Measurements from ENCODE around the gene TMC3.
"Not testable (repeated sequence)": the region's sequence is repeated elsewhere in the genome, so short reads cannot be mapped to it uniquely, and the experiment has no call there.

The TMC3 gene

DNA sequence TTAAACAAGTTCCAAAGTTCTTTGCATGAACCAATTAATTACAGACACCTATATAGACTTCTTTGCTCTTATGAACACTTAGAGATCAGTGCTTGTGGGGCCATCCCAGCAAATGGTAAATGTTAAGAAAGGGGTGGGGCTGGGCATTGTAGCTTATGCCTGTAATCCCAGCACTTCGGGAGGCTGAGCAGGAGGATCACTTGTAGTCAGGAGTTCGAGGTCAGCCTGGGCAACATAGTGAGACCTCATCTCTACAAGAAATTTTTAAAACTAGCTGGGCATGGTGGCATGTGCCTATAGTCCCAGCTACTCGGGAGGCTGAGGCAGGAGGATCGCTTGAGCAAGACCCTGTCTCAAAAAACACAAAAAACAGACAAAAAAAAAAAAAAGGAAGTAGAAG, 30.6 kb downstream of the TMC3 start:
- H3K27ac Mint-ChIP-seq, result no peak overlapping the region
- H3K4me1 Mint-ChIP-seq (ENCODE audit: low read depth), result no peaks in the 10 kb centered on the region
- H3K4me3 Mint-ChIP-seq, result no peak overlapping the region
- no peaks in the 10 kb centered on the region for H3K9me3 Mint-ChIP-seq
- no peaks in the 10 kb centered on the region for H3K27me3 Mint-ChIP-seq
- H3K36me3 Mint-ChIP-seq (ENCODE audit: low read depth), result peaks cover 3% of the 10 kb centered on the region

DNA sequence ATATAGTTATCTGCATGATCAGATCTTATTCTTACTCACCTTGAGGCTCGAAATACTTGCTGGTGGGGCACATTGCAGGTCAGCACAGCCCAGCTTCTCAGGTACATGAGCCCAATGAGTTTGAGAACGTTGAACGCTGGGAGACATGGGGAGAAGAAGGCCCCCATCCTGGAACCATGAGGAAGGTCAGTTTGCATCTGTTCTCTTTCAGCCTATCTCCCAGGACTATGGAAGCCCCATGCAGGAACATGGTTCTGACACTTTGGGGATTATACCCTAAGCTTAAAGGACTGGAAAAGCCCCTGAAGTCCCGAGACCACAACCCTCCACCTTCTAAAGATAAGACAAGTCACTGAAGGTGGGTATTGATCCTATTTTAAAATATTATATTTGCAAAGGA, 32.7 kb downstream of the TMC3 start:
- no peaks in the 10 kb centered on the region for H3K9me3 Mint-ChIP-seq
- H3K4me3 Mint-ChIP-seq, result no peak overlapping the region
- peaks cover 3% of the 10 kb centered on the region for H3K36me3 Mint-ChIP-seq (ENCODE audit: low read depth)
- H3K27ac Mint-ChIP-seq, result no peak overlapping the region
- no peaks in the 10 kb centered on the region for H3K27me3 Mint-ChIP-seq
- H3K4me1 Mint-ChIP-seq (ENCODE audit: low read depth), result no peaks in the 10 kb centered on the region

DNA sequence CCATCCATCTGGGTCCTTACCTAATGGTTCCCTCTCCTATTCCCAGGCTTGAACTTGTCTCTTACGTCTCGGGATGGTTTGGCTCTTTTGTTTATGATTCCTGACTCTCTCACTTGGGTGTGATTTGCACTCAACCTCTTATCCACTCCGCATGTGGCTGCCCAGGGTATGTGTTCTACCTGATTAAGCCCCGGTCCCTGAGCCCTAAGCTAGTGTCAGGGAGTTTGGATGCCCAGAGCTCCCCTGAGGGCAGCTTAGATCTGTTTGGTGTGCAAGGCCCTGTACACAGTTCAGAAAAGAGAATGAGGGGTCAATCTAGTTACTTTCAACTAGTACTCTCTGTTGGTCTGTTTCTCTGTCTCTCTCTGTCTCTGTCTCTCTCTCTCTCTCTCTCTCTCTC, 34.2 kb downstream of the TMC3 start:
- no peaks in the 10 kb centered on the region for H3K9me3 Mint-ChIP-seq

DNA sequence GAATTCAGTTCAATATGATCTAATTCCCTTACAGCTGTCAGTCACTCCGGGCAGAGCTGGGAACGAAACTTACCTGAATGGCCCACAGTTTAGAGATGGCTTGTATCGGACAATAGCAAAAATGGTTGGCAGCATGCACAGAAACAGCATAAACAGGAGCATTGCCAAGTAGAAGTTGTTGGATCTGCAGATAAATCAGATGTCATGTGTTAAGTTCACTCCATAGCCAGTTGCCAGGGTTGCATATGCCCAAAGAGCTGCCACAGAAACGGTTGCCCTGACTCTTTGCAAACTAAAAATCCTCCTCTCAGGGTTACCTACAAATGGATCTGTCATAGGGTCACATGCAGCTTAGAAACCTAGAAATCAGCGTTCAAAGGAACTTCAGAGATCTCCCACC, 34.7 kb downstream of the TMC3 start:
- Mint-ChIP-seq H3K4me3 (no peak overlapping the region), H3K4me1 (ENCODE audit: low read depth) (no peaks in the 10 kb centered on the region), H3K27me3 (no peaks in the 10 kb centered on the region), H3K36me3 (ENCODE audit: low read depth) (peaks cover 3% of the 10 kb centered on the region), H3K9me3 (no peaks in the 10 kb centered on the region), H3K27ac (no peak overlapping the region)

More for the DNA sequence above, 34.2 kb downstream of the TMC3 start:
- Mint-ChIP-seq H3K4me1 (ENCODE audit: low read depth) (no peaks in the 10 kb centered on the region), H3K4me3 (no peak overlapping the region), H3K36me3 (ENCODE audit: low read depth) (peaks cover 3% of the 10 kb centered on the region), H3K27me3 (no peaks in the 10 kb centered on the region), H3K27ac (no peak overlapping the region)

DNA sequence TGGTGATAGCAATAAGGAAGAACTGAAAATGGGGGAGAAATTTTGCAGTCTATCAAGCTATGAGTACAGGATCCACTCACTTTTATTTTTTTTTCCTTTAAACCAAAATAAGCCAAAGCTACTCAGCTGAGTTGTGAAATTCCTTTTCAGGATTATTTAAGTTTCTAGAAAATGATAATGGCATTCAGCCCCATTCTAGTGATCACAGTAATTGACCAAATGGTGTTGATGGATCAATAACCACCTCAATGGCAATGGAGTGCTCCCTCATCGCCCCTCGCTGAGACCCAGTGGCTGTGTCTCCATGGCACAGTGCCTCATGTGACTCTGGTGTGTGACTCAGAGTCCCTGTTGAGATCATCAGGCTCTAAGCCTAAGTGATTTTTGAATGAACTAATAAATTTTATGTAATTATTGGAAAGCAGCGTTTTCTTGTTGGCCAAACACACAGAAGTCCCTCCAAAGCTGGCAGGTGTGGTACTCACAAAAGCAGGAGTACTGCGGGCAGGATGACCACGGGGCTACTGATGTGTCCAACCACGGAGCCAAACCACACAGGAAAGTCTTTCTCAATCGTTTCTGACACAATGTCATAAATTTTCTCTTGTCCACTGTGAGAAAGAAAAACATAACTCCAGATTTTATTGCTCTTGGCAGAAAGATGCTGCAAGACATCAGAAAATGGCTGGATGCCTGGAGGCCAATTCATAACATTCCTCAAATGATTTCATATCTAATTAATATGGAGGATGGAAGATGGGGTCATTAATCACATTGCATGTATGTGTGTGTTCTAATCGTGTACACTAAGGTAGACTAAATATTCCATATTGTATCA, 35.6 kb downstream of the TMC3 start:
- Mint-ChIP-seq H3K27me3 (no peaks in the 10 kb centered on the region), H3K27ac (no peak overlapping the region), H3K36me3 (ENCODE audit: low read depth) (no peaks in the 10 kb centered on the region), H3K9me3 (no peaks in the 10 kb centered on the region), H3K4me3 (no peak overlapping the region), H3K4me1 (ENCODE audit: low read depth) (no peaks in the 10 kb centered on the region)

DNA sequence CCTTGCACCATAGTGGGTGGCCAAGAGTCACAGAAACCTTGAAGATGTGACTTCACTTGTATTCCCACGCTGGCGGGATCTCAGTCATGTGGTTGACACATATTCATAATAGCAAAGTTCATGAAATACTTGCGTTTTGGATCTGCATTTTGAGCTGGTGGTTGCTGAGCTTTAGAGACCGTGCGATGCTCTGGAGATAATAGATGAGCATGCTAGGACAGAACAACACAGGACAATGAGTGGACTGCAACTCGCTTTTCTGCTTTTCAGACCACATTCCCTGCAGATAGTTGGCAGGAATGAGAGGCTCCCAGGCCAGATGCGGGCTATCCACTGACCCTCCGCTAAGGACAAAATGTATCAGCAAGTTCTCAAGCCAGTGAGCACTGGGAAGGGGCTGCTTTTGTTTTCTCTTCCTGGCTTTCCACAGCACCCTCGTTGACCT, 36.3 kb downstream of the TMC3 start:
- Mint-ChIP-seq H3K4me1 (ENCODE audit: low read depth) (no peaks in the 10 kb centered on the region), H3K27ac (no peak overlapping the region), H3K27me3 (no peaks in the 10 kb centered on the region), H3K36me3 (ENCODE audit: low read depth) (no peaks in the 10 kb centered on the region), H3K4me3 (no peak overlapping the region), H3K9me3 (no peaks in the 10 kb centered on the region)

DNA sequence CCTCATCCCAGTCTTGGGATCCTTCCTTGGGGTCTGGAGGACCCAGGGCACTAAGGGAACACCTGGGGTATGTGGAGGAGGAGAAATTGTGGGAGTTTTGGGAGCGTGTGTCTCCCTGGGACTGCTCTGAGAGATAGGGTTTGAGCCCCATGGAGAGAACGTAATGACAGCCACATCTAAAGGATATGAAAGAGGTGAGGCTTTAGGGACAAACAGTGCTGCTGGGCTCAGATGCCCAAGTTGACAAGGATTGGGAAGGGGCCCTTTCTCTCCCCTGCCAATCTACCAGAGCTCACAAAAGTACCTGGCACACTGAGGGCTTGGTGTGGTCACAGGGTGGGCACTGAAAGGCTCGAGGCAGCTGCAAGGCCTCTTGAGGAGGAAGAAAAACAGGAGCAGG, 36.8 kb downstream of the TMC3 start:
- H3K36me3 Mint-ChIP-seq (ENCODE audit: low read depth), result no peaks in the 10 kb centered on the region
- no peak overlapping the region for H3K4me3 Mint-ChIP-seq

DNA sequence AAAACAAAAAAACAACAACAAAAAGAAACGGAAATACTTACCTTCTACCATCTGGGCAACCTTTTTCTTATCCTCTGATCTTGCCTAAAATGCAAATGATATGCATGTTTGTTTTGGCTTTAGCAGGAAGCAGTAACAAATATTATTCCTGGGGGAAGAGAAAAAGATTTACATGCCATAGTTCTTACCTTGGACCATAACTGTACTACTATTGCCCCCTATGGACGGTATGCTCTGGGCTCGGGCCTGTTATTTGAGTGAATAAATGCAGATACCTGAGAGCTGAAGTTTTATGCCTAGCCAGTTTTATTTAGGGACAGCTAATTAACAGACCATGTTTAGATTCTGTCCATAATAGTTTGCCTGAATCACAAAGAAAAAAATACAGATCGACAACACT, 37.4 kb downstream of the TMC3 start:
- Mint-ChIP-seq H3K27ac (no peak overlapping the region), H3K9me3 (no peaks in the 10 kb centered on the region), H3K4me1 (ENCODE audit: low read depth) (peaks cover 1% of the 10 kb centered on the region), H3K27me3 (no peaks in the 10 kb centered on the region), H3K4me3 (no peak overlapping the region), H3K36me3 (ENCODE audit: low read depth) (no peaks in the 10 kb centered on the region)

More for the DNA sequence above, 36.8 kb downstream of the TMC3 start:
- Mint-ChIP-seq H3K27me3 (no peaks in the 10 kb centered on the region), H3K27ac (no peak overlapping the region), H3K4me1 (ENCODE audit: low read depth) (no peaks in the 10 kb centered on the region), H3K9me3 (no peaks in the 10 kb centered on the region)

DNA sequence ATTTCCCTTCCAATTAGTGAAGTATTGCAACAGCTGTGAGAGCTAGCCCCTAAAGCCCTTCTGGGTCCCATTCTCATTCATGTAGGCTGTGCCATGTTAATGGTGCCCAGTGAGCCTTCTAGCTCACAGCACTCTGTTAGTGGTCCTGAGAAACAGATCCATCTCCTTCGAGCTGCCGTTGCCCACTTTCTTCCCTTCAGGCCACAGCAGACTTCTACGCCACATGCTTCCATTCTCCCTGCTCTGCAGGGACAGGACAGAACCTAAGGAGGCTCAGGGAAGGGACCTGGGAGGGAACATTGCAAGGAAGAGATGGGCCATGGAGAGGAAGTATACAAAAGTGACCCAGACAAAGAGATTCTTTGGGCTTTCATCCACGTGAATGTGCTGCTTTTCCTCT, 38.4 kb downstream of the TMC3 start:
- Mint-ChIP-seq H3K27me3 (no peaks in the 10 kb centered on the region), H3K9me3 (no peaks in the 10 kb centered on the region), H3K4me3 (no peak overlapping the region), H3K4me1 (ENCODE audit: low read depth) (peaks cover 9% of the 10 kb centered on the region), H3K36me3 (ENCODE audit: low read depth) (no peaks in the 10 kb centered on the region), H3K27ac (no peak overlapping the region)

DNA sequence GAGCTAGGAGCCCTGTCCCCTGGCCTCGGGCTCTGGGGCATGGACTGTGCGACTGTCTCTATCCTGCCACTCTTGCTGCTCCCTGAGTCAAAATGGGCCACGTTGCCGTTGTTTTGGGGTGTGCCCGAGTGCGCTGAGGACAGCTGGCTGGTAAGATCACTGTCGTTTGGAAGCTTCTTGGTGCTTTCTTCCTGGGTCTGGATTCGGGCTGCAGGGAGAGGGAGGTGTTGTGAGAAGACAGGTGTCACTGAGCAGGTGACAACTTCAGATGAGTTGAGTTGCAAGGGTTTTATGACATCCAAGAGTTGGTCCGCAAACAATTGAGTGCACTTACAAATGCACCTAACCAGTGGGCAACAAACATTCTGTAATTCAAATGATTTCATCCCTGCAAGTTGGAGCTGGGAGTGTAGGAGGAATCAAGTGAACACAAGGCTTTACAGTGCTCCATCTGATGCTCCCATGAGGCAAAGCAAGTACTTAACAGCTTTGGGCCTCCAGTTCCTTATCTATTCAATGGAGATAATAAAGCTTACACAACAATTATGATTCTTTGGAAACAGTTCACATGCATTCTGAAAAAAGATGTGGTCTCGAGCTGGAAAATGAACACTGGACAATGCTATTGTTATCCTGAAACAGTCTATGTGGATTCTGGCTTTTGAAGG, 39.1 kb downstream of the TMC3 start:
- peaks cover 9% of the 10 kb centered on the region for H3K4me1 Mint-ChIP-seq (ENCODE audit: low read depth)
- no peak overlapping the region for H3K27ac Mint-ChIP-seq
- H3K4me3 Mint-ChIP-seq, result no peak overlapping the region
- H3K9me3 Mint-ChIP-seq, result no peaks in the 10 kb centered on the region
- H3K27me3 Mint-ChIP-seq, result no peaks in the 10 kb centered on the region
- H3K36me3 Mint-ChIP-seq (ENCODE audit: low read depth), result no peaks in the 10 kb centered on the region

DNA sequence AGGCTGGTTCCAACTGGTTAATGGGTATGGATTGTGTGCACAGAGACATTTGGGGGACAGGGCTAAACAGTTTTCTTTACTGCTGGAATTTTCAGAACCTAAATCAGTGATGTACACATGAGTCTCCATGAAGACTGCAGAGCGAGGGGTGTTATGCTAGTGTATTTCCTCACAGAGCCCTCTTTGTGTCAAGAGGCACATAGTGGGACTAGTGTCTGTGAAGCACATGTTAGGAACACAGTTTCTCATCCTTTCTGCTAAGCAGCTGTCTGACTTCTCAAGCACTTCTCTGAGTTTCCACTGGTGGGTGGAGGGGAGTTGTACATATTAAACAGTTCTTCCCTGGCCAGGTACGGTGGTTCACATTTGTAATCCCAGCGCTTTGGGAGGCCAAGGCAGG, 40.6 kb downstream of the TMC3 start:
- peaks cover 9% of the 10 kb centered on the region for H3K4me1 Mint-ChIP-seq (ENCODE audit: low read depth)
- H3K27me3 Mint-ChIP-seq, result no peaks in the 10 kb centered on the region
- H3K27ac Mint-ChIP-seq, result no peak overlapping the region
- H3K9me3 Mint-ChIP-seq, result no peaks in the 10 kb centered on the region
- no peaks in the 10 kb centered on the region for H3K36me3 Mint-ChIP-seq (ENCODE audit: low read depth)
- no peak overlapping the region for H3K4me3 Mint-ChIP-seq

DNA sequence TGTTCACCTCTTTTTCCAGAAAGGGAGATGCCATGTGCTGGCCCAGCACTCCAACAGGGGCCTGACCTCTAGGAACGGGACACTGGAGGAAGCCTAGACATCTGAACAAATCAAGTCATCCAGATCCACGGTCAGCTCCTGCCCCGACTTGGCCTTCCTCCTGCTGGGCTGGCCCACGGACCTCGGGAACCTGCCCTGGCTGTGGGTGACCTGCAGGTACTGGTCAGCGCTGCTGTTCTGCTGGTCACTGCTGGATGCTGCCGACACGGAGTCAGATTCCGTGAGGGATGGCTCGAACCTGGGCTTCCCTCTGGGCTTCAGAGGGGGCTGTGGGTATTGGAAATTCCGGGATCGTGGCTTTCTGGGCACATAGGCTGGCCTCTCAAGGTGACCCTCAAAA, 41.7 kb downstream of the TMC3 start:
- Mint-ChIP-seq H3K4me1 (ENCODE audit: low read depth) (peaks cover 14% of the 10 kb centered on the region), H3K27me3 (no peaks in the 10 kb centered on the region), H3K4me3 (no peak overlapping the region), H3K36me3 (ENCODE audit: low read depth) (no peaks in the 10 kb centered on the region), H3K27ac (no peak overlapping the region), H3K9me3 (no peaks in the 10 kb centered on the region)

DNA sequence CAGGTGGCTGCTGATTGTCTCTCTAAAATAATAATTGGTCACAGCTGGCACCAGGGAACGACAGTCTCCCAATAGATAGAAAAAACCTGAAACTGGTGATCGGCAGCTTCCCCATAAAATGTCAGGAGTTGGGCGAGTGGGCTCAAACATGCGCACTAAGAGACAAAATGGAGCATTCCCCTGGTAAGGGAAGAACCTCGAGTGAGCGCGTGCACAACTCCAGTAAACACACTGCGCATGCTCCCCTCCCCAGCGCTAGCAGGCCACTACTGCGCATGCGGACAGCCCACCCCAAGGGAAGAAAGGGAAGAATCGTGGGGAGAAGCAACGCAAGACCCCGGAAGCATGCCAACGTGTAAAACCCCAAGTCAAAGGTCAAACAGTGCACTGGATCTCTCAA, 42.4 kb downstream of the TMC3 start:
- no peaks in the 10 kb centered on the region for H3K36me3 Mint-ChIP-seq (ENCODE audit: low read depth)
- H3K27me3 Mint-ChIP-seq, result no peaks in the 10 kb centered on the region
- H3K27ac Mint-ChIP-seq, result no peak overlapping the region
- H3K4me1 Mint-ChIP-seq (ENCODE audit: low read depth), result peaks cover 15% of the 10 kb centered on the region
- H3K9me3 Mint-ChIP-seq, result no peaks in the 10 kb centered on the region
- H3K4me3 Mint-ChIP-seq, result no peak overlapping the region

DNA sequence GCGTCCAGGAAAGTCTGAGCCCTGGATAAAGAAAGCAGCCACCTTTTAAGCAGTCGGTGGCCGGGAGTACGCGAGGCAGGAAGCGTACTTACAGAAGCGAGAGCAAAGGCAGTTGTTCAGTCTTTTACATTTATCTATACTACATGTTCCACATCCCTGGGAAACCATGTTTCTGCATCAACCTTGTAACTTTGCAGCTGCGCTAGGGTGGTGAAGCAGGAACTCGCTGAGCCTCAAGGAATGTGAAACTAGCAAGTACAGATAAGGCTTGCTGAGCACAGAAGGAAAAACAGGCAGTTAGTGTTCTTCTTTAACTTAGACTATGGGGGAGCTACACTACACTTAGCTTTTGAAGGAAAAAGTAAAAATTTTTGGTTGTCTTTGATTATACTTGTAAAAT, 42.9 kb downstream of the TMC3 start:
- H3K27me3 Mint-ChIP-seq; H3K36me3 Mint-ChIP-seq (ENCODE audit: low read depth); H3K27ac Mint-ChIP-seq; H3K9me3 Mint-ChIP-seq: not testable (repeated sequence)
- H3K4me1 Mint-ChIP-seq (ENCODE audit: low read depth), result peaks cover 18% of the 10 kb centered on the region
- peak overlapping the region; percentile 47 for H3K4me3 Mint-ChIP-seq

DNA sequence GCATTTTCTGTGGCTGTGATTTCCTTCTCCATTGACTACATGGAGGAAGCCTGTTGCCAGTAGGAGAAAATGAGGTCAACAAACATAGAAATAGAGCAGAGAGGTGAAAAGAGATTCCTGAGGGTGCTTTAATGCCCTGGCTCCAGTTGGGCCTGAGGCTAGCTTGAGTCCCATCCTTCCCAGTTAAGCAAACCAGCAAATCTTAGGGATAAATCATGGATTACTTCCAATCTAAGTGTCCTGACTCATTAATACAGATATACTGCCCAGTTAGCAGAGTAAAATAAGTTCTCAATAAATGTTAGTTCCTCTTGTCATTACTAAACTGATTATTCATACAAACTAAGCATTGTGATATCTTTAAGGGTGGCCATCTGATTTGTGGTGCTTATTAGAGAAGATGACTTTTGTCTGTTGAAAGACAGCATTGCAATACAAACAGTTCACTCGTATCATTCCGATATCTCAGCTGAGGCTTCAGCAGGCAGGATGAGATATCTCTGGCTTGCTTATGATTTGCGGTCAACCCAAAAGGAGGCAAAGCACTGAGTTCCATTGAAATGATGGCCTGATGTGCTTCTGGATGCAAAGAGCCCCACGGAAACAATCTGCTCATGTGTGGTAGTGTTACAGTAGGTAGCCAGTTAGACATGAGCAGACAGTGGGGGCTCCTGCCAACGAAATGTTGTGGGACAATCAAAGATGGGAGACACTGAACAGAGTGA, 43.5 kb downstream of the TMC3 start:
- no peaks in the 10 kb centered on the region for H3K36me3 Mint-ChIP-seq (ENCODE audit: low read depth)
- H3K4me1 Mint-ChIP-seq (ENCODE audit: low read depth), result peaks cover 19% of the 10 kb centered on the region
- H3K27me3 Mint-ChIP-seq, result no peaks in the 10 kb centered on the region
- peak overlapping the region; percentile 47 for H3K4me3 Mint-ChIP-seq
- no peak overlapping the region for H3K27ac Mint-ChIP-seq
- no peaks in the 10 kb centered on the region for H3K9me3 Mint-ChIP-seq
